ENCODE data around the gene CXCL8. TPM values are rescaled to one million over a fixed set of nuclear protein-coding genes. Genes with fewer than 3 reads are reported as not detected.

CXCL8 gene
- total and polyA plus RNA-seq, 2 experiments from 2014 or later, result not detected

- Histone ChIP-seq H3K27me3 (no peaks in the 10 kb centered on the region), H3K36me3 (no peaks in the 10 kb centered on the region), H3K9me3 (ENCODE audit: low read depth) (no peaks in the 10 kb centered on the region), H3K4me3 (no peak overlapping the region), H3K27ac (no peak overlapping the region), H3K4me1 (ENCODE audit: low read depth) (no peaks in the 10 kb centered on the region)
- no peak for DNase-seq (ENCODE audit: low read depth in 1 of 2, low spot score in 1 of 2)
- no peak for TF ChIP-seq CTCF (IDR thresholded peaks at IDR 0.05; ENCODE audit: low read depth, low read length)
These were observed 5.8 kb upstream of the CXCL8 start for GRCh38 chr4:73734530-73735001.

GRCh38 chr4:73735231-73735630 is 5.1 kb upstream of the CXCL8 start:
- H3K27ac ChIP-seq, result no peak overlapping the region
- H3K9me3 ChIP-seq (ENCODE audit: low read depth), result no peaks in the 10 kb centered on the region
- H3K36me3 ChIP-seq, result no peaks in the 10 kb centered on the region
- H3K27me3 ChIP-seq, result no peaks in the 10 kb centered on the region
- TF ChIP-seq CTCF (IDR thresholded peaks at IDR 0.05; ENCODE audit: low read depth, low read length), result no peak
- no peak overlapping the region for H3K4me3 ChIP-seq
- no peak for DNase-seq (ENCODE audit: low read depth in 1 of 2, low spot score in 1 of 2)
- no peaks in the 10 kb centered on the region for H3K4me1 ChIP-seq (ENCODE audit: low read depth)

GRCh38 chr4:73741031-73741749 is 821 bp downstream of the CXCL8 start:
- Histone ChIP-seq H3K4me1 (ENCODE audit: low read depth) (no peaks in the 10 kb centered on the region), H3K27ac (no peak overlapping the region)
- no peak for TF ChIP-seq CTCF (IDR thresholded peaks at IDR 0.05; ENCODE audit: low read depth, low read length)

DNA sequence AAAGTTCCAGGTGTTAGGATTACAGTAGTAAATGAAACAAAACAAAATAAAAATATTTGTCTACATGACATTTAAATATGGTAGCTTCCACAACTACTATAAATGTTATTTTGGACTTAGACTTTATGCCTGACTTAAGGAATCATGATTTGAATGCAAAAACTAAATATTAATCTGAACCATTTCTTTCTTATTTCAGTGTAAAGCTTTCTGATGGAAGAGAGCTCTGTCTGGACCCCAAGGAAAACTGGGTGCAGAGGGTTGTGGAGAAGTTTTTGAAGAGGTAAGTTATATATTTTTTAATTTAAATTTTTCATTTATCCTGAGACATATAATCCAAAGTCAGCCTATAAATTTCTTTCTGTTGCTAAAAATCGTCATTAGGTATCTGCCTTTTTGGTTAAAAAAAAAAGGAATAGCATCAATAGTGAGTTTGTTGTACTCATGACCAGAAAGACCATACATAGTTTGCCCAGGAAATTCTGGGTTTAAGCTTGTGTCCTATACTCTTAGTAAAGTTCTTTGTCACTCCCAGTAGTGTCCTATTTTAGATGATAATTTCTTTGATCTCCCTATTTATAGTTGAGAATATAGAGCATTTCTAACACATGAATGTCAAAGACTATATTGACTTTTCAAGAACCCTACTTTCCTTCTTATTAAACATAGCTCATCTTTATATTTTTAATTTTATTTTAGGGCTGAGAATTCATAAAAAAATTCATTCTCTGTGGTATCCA is 1.6 kb downstream of the CXCL8 start:
- no peak for DNase-seq (ENCODE audit: low read depth in 1 of 2, low spot score in 1 of 2)
- H3K36me3 ChIP-seq, result no peaks in the 10 kb centered on the region
- no peaks in the 10 kb centered on the region for H3K4me1 ChIP-seq (ENCODE audit: low read depth)
- no peak overlapping the region for H3K27ac ChIP-seq
- H3K27me3 ChIP-seq, result no peaks in the 10 kb centered on the region
- no peaks in the 10 kb centered on the region for H3K9me3 ChIP-seq (ENCODE audit: low read depth)
- TF ChIP-seq CTCF (IDR thresholded peaks at IDR 0.05; ENCODE audit: low read depth, low read length), result no peak
- H3K4me3 ChIP-seq, result no peak overlapping the region

More at GRCh38 chr4:73741031-73741749, 821 bp downstream of the CXCL8 start:
- DNase-seq (ENCODE audit: low read depth in 1 of 2, low spot score in 1 of 2), result no peak
- Histone ChIP-seq H3K9me3 (ENCODE audit: low read depth) (no peaks in the 10 kb centered on the region), H3K4me3 (no peak overlapping the region), H3K27me3 (no peaks in the 10 kb centered on the region), H3K36me3 (no peaks in the 10 kb centered on the region)

- no peak for TF ChIP-seq CTCF (IDR thresholded peaks at IDR 0.05; ENCODE audit: low read depth, low read length)
- H3K36me3 ChIP-seq, result no peaks in the 10 kb centered on the region
- no peaks in the 10 kb centered on the region for H3K27me3 ChIP-seq
- no peaks in the 10 kb centered on the region for H3K4me1 ChIP-seq (ENCODE audit: low read depth)
- no peaks in the 10 kb centered on the region for H3K9me3 ChIP-seq (ENCODE audit: low read depth)
- no peak overlapping the region for H3K27ac ChIP-seq
- no peak overlapping the region for H3K4me3 ChIP-seq
- DNase-seq (ENCODE audit: low read depth in 1 of 2, low spot score in 1 of 2), result no peak
These were observed 2.3 kb downstream of the CXCL8 start for GRCh38 chr4:73742490-73743160.

Measured in cardiac muscle cell (in vitro differentiated cells and primary cell).